Measurements from ENCODE around the gene CORO6.

The CORO6 gene

DNA sequence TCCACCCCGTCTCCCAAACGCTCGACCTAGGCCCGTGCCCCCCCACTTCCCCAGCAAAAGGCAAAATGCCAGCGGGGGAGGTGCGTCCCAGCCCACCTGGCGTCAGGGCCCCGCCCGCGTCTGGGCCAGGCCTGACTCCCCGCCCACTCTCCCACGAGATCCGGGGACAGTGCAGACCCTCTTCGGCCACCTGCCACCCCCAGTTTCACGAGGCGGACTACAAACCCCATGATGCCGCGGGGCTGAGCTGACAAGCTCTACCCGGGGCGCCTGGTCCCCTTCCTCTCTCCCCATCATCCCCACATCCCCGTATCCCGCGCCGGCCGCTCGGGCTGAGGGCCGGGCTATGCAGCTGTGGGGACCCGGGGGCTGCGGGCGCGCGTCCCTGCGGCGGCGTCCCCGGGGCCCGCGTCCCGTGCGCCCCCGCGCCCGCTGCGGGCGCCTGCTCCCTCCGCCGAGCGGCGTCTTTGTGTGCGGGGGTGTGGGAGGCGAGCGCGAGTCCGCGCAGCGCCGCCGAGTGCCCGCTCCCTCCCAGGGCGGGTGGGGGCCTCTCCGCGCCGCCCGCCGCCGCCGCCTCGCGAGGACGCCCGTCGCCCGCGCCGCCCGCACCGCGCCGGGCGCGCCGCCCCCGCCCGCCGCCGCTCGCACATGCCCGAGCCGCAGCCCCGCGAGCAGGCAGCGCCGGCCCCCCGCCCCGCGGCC is 29.7 kb downstream of the CORO6 start, which contains the start of gene ANKRD13B:
ANKRD13B (plus strand) TSS at position 283 of the 702 bp plus-strand sequence. CDS start 490 bp downstream, outside the sequence.
- DNase-seq (ENCODE audit: insufficient read length, low spot score) (peak; percentile 63), FAIRE-seq (no peak)

GRCh38 chr17:29591737-29592608 is 30.7 kb downstream of the CORO6 start:
- peak; percentile 92 for DNase-seq (ENCODE audit: insufficient read length, low spot score)
- peak; percentile 92 for FAIRE-seq

DNA sequence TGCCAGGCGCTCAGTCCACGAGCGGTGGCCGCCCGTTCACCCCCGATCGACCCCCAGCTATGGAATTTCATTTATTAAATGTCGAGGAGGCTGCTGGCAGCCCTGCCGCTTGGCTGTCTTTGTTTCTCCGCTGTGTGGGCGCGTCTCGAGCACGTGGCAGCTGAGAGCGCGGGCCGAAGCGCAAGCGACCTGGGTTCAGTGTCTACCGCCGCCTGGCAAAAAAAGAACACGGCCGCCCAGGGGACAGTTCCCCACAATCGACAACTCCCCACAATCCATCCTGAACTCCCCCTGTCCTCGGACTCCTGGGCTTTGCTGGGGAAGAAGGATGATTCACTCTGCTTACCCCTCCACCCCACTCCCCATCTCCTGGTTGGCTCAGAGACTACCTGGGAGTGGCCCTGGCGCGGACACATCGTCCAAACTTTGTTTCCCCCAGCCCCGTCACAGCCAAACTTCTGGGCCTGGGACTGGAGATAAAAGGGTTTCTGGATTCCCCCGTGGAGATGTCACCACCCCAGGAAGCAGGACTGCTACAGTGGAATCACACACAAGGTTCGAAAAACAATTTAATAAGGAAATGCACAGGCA is 31.5 kb downstream of the CORO6 start:
- DNase-seq (ENCODE audit: insufficient read length, low spot score): peak; percentile 80
- FAIRE-seq: no peak

GRCh38 chr17:29590411-29591145 is 32.1 kb downstream of the CORO6 start:
- DNase-seq (ENCODE audit: insufficient read length, low spot score) (peak; percentile 54), FAIRE-seq (no peak)

- peak; percentile 44 for FAIRE-seq
- DNase-seq (ENCODE audit: insufficient read length, low spot score): peak; percentile 84
These were observed 32.9 kb downstream of the CORO6 start, which contains the start of gene GIT1 for GRCh38 chr17:29589524-29590410. GIT1 (minus strand) TSS chr17:29589648; CDS start chr17:29589378, 270 bp downstream.

DNA sequence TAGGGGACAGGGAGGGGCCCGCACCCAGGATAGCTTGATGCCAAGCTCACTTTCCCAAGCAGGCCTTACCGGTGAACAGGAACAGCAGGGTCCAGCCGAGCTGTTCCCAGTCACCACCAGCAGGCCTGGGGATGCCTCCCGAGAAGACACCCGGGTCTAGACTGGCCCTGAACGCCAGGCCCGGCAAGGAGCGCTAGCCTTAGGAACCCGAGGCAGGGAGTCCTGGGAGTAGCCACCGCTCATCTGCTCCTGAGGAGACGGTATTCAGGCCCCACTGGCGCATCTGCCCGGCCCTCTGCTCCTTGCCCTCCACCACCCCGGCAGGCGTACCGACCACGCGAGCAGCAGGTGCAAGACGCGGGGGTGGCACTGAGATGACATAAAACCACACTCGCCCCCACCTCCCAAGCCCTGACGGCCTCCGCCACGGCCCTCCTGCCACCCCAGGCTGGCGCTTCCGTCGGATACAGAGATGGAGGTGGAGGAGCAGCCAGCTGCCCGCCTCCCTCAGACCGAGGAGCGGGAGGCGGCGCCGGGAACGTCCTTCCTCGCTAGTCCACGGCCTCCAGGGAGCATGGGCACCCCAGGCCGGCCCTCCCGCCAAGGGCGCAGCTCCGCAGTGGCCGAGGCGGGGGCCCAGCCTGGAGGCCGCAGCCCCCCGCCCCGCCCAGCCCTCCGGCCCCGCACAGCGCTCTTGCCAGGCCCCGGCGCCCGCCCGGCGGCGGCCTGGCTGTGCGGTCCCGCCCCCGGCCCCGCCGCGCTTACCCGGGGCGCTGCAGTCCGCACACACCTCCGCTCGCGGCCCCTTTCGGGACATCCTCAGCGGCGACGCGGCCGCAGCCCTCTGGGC is 33.9 kb downstream of the CORO6 start:
- peak; percentile 34 for DNase-seq (ENCODE audit: insufficient read length, low spot score)
- peak; percentile 62 for FAIRE-seq

- no peak for DNase-seq (ENCODE audit: insufficient read length, low spot score)
- no peak for FAIRE-seq
These were observed 34.6 kb downstream of the CORO6 start for GRCh38 chr17:29588017-29588561.

DNA sequence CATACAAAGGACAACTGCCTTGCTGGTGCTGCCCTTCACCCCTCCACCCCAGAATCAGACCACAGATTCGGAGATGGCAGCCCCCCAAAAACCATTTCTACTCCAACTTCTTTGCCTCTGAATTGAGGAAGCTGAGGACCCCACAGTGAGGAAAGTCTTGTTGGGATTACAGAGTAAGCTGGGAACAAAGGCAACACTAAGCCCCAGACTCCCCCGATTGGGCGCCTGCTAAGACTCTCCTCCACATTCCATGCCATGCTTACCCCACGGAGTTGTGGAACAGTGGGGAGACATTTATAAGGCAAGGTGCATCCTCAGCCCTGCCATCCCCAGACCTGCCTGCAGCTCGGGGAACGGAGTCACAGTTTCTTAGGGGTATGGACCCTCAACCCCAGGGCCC is 35.1 kb downstream of the CORO6 start:
- FAIRE-seq: no peak
- DNase-seq (ENCODE audit: insufficient read length, low spot score): no peak

- no peak for FAIRE-seq
These were observed 35.8 kb downstream of the CORO6 start for GRCh38 chr17:29586676-29587469.

GRCh38 chr17:29585080-29585751 is 37.5 kb downstream of the CORO6 start:
- FAIRE-seq (peak; percentile 58), DNase-seq (ENCODE audit: insufficient read length, low spot score) (peak; percentile 26)

More at GRCh38 chr17:29586676-29587469, 35.8 kb downstream of the CORO6 start:
- no peak for DNase-seq (ENCODE audit: insufficient read length, low spot score)

DNA sequence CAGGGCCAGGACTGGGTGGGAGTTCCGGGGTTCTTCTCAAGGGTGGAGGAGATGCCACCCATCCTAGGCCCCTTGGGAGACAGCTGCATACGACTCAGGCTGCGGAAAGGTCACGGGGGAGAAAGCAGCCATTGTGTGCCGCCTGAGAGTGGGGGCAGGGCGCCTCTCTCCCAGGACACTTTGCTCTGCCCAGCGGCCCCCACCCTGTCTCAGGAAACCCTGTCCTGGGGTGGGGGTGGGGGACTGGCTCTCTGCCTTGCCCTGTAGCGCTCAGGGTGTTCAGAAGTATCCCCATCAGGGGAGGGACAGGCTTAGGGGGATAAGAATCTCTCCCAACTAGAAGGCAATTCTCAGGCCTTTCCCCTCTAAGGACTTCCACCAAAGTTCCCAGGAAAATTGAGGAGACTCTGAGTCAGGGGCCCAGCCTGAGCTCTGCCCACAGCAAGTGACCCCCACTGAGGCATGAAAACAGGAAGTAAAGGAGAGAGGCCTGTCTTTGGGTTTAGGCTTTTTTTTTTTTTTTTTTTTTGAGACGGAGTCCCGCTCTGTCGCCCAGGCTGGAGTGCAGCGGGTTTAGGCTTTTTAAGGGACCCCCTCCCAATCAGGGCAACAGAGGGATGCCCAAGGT is 38.1 kb downstream of the CORO6 start:
- DNase-seq (ENCODE audit: insufficient read length, low spot score): no peak
- FAIRE-seq: no peak

DNA sequence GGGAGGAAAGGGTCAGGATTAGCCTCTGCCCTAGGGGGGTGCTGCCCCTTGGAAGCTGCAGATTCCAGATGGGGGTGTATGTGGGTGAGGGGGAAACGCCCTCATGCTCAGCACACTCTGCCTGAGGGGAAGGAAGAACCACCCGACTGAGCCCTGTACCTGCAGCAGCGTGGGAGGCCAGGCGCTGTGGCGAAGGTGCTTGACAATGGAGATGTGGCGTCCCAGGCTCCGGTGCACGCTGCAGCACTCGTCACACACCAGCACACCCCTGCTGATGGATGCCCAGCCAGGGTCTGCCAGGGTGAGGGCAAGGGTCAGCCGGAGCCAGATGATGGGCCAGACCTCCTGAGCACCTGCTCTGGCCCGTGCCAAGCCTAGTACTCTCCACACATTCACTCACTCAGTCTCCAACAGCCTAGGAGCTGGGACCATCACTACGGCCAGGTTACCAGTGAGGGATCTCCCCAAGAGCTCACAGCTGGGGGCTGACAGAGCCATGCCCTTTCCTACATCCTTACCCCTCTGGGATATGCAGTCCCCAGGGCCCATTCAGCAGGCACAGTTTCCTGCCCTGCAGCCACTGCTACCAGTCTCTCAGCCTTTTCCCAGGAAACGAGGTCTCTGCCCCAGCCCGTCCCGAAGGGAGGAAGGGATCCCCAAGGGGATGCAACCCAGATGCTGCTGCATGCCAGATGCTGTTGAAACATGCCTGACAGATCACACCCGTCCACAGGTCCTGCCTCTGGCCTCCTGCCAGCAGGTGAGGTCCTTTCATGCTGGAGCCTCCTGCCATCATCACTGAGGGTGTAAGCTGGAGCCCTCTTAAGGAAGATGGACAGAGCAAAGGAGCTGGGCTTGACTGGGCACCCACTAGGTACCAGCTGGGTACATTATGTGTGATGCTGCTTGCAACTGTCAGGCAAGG is 39.1 kb downstream of the CORO6 start:
- no peak for DNase-seq (ENCODE audit: insufficient read length, low spot score)
- no peak for FAIRE-seq

- FAIRE-seq: peak; percentile 55
- DNase-seq (ENCODE audit: insufficient read length, low spot score): no peak
These were observed 39.9 kb downstream of the CORO6 start for GRCh38 chr17:29582772-29583171.

GRCh38 chr17:29582254-29582765 is 40.4 kb downstream of the CORO6 start:
- no peak for DNase-seq (ENCODE audit: insufficient read length, low spot score)
- no peak for FAIRE-seq

GRCh38 chr17:29581583-29582253 is 41.0 kb downstream of the CORO6 start:
- DNase-seq (ENCODE audit: insufficient read length, low spot score) (no peak), FAIRE-seq (peak; percentile 86)
